DND-41 (cell line): Measurements from ENCODE around the gene ADCY7.

Experiments
- EZH2 ChIP-seq: IDR thresholded peaks from 3 replicates; pipeline ENCODE4 v1.6.1; 2012; ENCODE audit warnings: borderline replicate concordance, low read depth, mild to moderate bottlenecking, moderate library complexity, low read length, inconsistent platforms; ENCODE audit not compliant: severe bottlenecking
- TF ChIP-seq, protein P1 (sequence below): IDR thresholded peaks from 2 replicates; pipeline ENCODE4 v1.5.1; 2012; ENCODE audit warnings: borderline replicate concordance, low read length, moderate library complexity, mild to moderate bottlenecking; ENCODE audit not compliant: poor library complexity, severe bottlenecking; ENCODE audit errors: extremely low read depth

DNA sequence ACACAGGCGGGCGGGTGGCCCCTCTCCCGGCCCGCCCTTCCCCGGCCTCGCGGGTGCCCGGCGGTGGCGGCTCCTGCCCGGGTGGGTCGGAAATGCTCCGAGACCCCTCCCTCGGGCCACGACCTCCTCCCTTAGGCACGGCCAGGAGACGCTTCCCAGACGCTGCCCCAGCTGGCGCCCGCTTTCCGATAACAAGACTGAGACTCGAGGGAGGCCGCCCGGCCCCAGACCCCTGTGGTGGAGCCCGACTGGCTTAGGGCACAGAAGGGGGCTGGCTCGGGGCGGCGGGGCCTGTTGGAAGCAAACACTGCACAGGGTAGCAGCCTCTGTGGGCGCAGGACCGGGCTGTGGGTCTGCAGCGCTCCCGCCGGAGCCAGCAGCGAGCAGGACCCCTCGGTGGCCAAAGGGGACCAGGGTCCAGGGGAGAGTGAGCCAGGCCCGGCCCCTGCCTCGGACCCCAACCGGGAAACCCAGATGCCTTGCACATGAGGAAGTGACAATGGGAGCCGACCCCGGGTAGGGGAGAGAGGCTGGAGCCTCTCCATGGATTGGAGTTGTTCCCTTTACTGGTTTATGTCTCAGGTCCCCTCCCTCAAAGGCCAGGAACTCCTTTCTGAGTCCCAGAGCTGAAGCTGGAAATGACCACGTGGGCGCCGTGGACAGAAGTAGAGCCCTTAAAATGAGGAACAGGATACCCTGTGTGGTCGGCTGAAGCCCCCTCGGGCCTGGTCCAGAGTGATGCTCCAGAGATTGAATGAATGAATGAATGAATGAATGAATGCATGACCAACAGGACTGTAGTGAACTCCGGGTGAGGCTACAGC lies 19.8 kb upstream of the ADCY7 start:
- TF ChIP-seq, protein P1, sequence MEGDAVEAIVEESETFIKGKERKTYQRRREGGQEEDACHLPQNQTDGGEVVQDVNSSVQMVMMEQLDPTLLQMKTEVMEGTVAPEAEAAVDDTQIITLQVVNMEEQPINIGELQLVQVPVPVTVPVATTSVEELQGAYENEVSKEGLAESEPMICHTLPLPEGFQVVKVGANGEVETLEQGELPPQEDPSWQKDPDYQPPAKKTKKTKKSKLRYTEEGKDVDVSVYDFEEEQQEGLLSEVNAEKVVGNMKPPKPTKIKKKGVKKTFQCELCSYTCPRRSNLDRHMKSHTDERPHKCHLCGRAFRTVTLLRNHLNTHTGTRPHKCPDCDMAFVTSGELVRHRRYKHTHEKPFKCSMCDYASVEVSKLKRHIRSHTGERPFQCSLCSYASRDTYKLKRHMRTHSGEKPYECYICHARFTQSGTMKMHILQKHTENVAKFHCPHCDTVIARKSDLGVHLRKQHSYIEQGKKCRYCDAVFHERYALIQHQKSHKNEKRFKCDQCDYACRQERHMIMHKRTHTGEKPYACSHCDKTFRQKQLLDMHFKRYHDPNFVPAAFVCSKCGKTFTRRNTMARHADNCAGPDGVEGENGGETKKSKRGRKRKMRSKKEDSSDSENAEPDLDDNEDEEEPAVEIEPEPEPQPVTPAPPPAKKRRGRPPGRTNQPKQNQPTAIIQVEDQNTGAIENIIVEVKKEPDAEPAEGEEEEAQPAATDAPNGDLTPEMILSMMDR = no peak
- TF ChIP-seq EZH2 = peak; percentile 51
